HG03175 (cell line): ENCODE measurements around the gene ARHGEF16.

ENCODE experiments used
- ATAC-seq: cut with Tn5 transposase; IDR thresholded peaks from one replicate; pipeline ENCODE4 v1.9.1; 2021; ENCODE audit warnings: mild to moderate bottlenecking, moderate library complexity; ENCODE audit not compliant: unreplicated experiment

ARHGEF16 gene

GRCh38 chr1:3498986-3499385, 44.5 kb downstream of the ARHGEF16 start:
- no peak for ATAC-seq

GRCh38 chr1:3499611-3500010, 45.1 kb downstream of the ARHGEF16 start:
- ATAC-seq, result no peak

GRCh38 chr1:3500265-3500835, 45.9 kb downstream of the ARHGEF16 start:
- no peak for ATAC-seq

- no peak for ATAC-seq
Measured at GRCh38 chr1:3501437-3501836, 47.0 kb downstream of the ARHGEF16 start.

- no peak for ATAC-seq
Measured at GRCh38 chr1:3501856-3502640, 47.6 kb downstream of the ARHGEF16 start.

- no peak for ATAC-seq
Measured at GRCh38 chr1:3502641-3503524, 48.4 kb downstream of the ARHGEF16 start.

- ATAC-seq, result no peak
Measured at GRCh38 chr1:3503525-3503886, 49.0 kb downstream of the ARHGEF16 start.

GRCh38 chr1:3504151-3504821, 49.8 kb downstream of the ARHGEF16 start:
- no peak for ATAC-seq

GRCh38 chr1:3504822-3505153, 50.3 kb downstream of the ARHGEF16 start:
- no peak for ATAC-seq

GRCh38 chr1:3505161-3505560, 50.7 kb downstream of the ARHGEF16 start:
- ATAC-seq, result no peak

GRCh38 chr1:3506041-3506440, 51.6 kb downstream of the ARHGEF16 start:
- ATAC-seq, result no peak

- ATAC-seq, result no peak
Measured at GRCh38 chr1:3506943-3507342, 52.5 kb downstream of the ARHGEF16 start.

GRCh38 chr1:3507636-3508275, 53.3 kb downstream of the ARHGEF16 start:
- no peak for ATAC-seq

GRCh38 chr1:3508757-3509415, 54.4 kb downstream of the ARHGEF16 start:
- ATAC-seq, result no peak

GRCh38 chr1:3509721-3510120, 55.3 kb downstream of the ARHGEF16 start:
- no peak for ATAC-seq

GRCh38 chr1:3510136-3510955, 55.9 kb downstream of the ARHGEF16 start:
- ATAC-seq, result no peak

GRCh38 chr1:3510956-3511250, 56.4 kb downstream of the ARHGEF16 start:
- ATAC-seq, result no peak

- no peak for ATAC-seq
Measured at GRCh38 chr1:3511306-3511705, 56.8 kb downstream of the ARHGEF16 start.

GRCh38 chr1:3511856-3512255, 57.4 kb downstream of the ARHGEF16 start:
- ATAC-seq, result no peak

- ATAC-seq, result no peak
Measured at GRCh38 chr1:3514404-3514803, 59.9 kb downstream of the ARHGEF16 start.
